ENCODE measurements around the gene POMGNT1.

DNA sequence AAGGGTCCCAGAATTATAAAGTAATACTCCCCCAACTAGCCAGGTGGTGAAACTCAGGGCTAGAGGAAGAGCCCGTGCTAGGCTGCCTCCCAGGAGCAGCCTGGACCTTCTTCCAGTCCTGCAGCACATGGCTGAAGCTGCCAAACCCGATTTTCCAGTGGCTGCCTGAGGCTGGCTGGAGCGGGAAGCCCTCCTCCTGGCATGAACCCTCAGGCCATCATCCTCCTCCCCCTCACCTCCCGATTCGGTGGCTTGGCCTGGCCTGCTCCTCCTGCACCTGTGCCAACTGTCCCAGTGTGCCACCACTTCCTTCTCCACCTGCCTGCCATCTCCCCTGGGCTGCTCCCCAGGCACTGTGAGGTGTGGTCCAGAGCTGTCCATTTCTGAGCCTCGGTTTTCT is 26.4 kb downstream of the POMGNT1 start:
- TF ChIP-seq ZNF24 (IDR thresholded peaks at IDR 0.05) (no peak), SRF (IDR thresholded peaks at IDR 0.05; ENCODE audit: low read depth in 2 of 2, low read length in 2 of 2) (no peak), CTCF (IDR thresholded peaks at IDR 0.05 in 2 of 3, conservative IDR thresholded peaks at IDR 0.05 in 1 of 3; ENCODE audit: control insufficient read depth in 2 of 3, extremely low read depth in 1 of 3, insufficient read depth in 1 of 3, low read depth in 3 of 3, low read length in 3 of 3) (no peak), POLR2AphosphoS5 (IDR thresholded peaks at IDR 0.05; ENCODE audit: low read length) (no peak), CEBPB (IDR thresholded peaks at IDR 0.05; ENCODE audit: borderline replicate concordance in 1 of 2, low read depth in 2 of 2, low read length in 2 of 2) (no peak), REST (IDR thresholded peaks at IDR 0.05; ENCODE audit: low read depth, low read length) (no peak), YY1 (IDR thresholded peaks at IDR 0.05; ENCODE audit: low read depth, low read length) (no peak), EZH2 (IDR thresholded peaks at IDR 0.05; ENCODE audit: borderline replicate concordance, control insufficient read depth, low read depth, low read length) (no peak), MXI1 (IDR thresholded peaks at IDR 0.05; ENCODE audit: low read depth, low read length) (no peak)
- TF ChIP-seq, protein P1, sequence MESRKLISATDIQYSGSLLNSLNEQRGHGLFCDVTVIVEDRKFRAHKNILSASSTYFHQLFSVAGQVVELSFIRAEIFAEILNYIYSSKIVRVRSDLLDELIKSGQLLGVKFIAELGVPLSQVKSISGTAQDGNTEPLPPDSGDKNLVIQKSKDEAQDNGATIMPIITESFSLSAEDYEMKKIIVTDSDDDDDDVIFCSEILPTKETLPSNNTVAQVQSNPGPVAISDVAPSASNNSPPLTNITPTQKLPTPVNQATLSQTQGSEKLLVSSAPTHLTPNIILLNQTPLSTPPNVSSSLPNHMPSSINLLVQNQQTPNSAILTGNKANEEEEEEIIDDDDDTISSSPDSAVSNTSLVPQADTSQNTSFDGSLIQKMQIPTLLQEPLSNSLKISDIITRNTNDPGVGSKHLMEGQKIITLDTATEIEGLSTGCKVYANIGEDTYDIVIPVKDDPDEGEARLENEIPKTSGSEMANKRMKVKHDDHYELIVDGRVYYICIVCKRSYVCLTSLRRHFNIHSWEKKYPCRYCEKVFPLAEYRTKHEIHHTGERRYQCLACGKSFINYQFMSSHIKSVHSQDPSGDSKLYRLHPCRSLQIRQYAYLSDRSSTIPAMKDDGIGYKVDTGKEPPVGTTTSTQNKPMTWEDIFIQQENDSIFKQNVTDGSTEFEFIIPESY (IDR thresholded peaks at IDR 0.05), result no peak
- TF ChIP-seq, protein P2, sequence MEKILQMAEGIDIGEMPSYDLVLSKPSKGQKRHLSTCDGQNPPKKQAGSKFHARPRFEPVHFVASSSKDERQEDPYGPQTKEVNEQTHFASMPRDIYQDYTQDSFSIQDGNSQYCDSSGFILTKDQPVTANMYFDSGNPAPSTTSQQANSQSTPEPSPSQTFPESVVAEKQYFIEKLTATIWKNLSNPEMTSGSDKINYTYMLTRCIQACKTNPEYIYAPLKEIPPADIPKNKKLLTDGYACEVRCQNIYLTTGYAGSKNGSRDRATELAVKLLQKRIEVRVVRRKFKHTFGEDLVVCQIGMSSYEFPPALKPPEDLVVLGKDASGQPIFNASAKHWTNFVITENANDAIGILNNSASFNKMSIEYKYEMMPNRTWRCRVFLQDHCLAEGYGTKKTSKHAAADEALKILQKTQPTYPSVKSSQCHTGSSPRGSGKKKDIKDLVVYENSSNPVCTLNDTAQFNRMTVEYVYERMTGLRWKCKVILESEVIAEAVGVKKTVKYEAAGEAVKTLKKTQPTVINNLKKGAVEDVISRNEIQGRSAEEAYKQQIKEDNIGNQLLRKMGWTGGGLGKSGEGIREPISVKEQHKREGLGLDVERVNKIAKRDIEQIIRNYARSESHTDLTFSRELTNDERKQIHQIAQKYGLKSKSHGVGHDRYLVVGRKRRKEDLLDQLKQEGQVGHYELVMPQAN (conservative IDR thresholded peaks at IDR 0.05), result no peak
